ENCODE measurements around the gene RFPL3.
A peak's percentile ranks its signal among the peaks of the same experiment; 100 is the strongest.

RFPL3 gene

GRCh38 chr22:32355760-32356159, 1.9 kb upstream of the RFPL3 start:
- TF ChIP-seq CREB1 (IDR thresholded peaks at IDR 0.05; ENCODE audit: low read depth) (no peak), RAD21 (IDR thresholded peaks at IDR 0.05; ENCODE audit: low read depth) (peak; percentile 38; the same call in 1 of the 2 replicates)

- TF ChIP-seq ZBTB7A (IDR thresholded peaks at IDR 0.05; ENCODE audit: low read depth): no peak
- no peak for TF ChIP-seq EP300 (IDR thresholded peaks at IDR 0.05; ENCODE audit: borderline replicate concordance)
- TF ChIP-seq YY1 (IDR thresholded peaks at IDR 0.05; ENCODE audit: low read depth): no peak
- TF ChIP-seq CREB1 (IDR thresholded peaks at IDR 0.05; ENCODE audit: low read depth): no peak
Measured at GRCh38 chr22:32361257-32361656, 3.6 kb downstream of the RFPL3 start.

- TF ChIP-seq TAF1 (IDR thresholded peaks at IDR 0.05; ENCODE audit: low read depth) (no peak), ZBTB7A (IDR thresholded peaks at IDR 0.05; ENCODE audit: low read depth) (no peak), RAD21 (IDR thresholded peaks at IDR 0.05; ENCODE audit: low read depth) (no peak)
Measured at GRCh38 chr22:32364210-32364609, 6.5 kb downstream of the RFPL3 start.

GRCh38 chr22:32375678-32376450, 18.2 kb downstream of the RFPL3 start:
- no peak for TF ChIP-seq YY1 (IDR thresholded peaks at IDR 0.05; ENCODE audit: low read depth)
- no peak for TF ChIP-seq TAF1 (IDR thresholded peaks at IDR 0.05; ENCODE audit: low read depth)

- TF ChIP-seq RAD21 (IDR thresholded peaks at IDR 0.05; ENCODE audit: low read depth) (no peak), NFIC (IDR thresholded peaks at IDR 0.05) (no peak), YY1 (IDR thresholded peaks at IDR 0.05; ENCODE audit: low read depth) (no peak), REST (IDR thresholded peaks at IDR 0.05; ENCODE audit: low read depth) (no peak), TEAD4 (IDR thresholded peaks at IDR 0.05) (no peak)
Measured at GRCh38 chr22:32376681-32377080, 19.0 kb downstream of the RFPL3 start.

GRCh38 chr22:32378707-32379272, 21.1 kb downstream of the RFPL3 start:
- no peak for TF ChIP-seq TAF1 (IDR thresholded peaks at IDR 0.05; ENCODE audit: low read depth)
- TF ChIP-seq YY1 (IDR thresholded peaks at IDR 0.05; ENCODE audit: low read depth): no peak
- TF ChIP-seq FOXM1 (IDR thresholded peaks at IDR 0.05; ENCODE audit: borderline replicate concordance, low read depth): no peak
- TF ChIP-seq TCF12 (IDR thresholded peaks at IDR 0.05; ENCODE audit: low read depth): no peak
- peak; percentile 78 for TF ChIP-seq RAD21 (IDR thresholded peaks at IDR 0.05; ENCODE audit: low read depth)
- no peak for TF ChIP-seq EGR1 (IDR thresholded peaks at IDR 0.05)

GRCh38 chr22:32380991-32381390, 23.3 kb downstream of the RFPL3 start:
- TF ChIP-seq TAF1 (IDR thresholded peaks at IDR 0.05; ENCODE audit: low read depth) (no peak), CREB1 (IDR thresholded peaks at IDR 0.05; ENCODE audit: low read depth) (no peak), CEBPB (IDR thresholded peaks at IDR 0.05) (no peak), EP300 (IDR thresholded peaks at IDR 0.05; ENCODE audit: borderline replicate concordance) (no peak), NFIC (IDR thresholded peaks at IDR 0.05) (no peak)

- TF ChIP-seq USF1 (IDR thresholded peaks at IDR 0.05) (no peak), REST (IDR thresholded peaks at IDR 0.05; ENCODE audit: low read depth) (no peak), CEBPB (IDR thresholded peaks at IDR 0.05) (no peak), MAX (IDR thresholded peaks at IDR 0.05) (no peak), ZBTB7A (IDR thresholded peaks at IDR 0.05; ENCODE audit: low read depth) (no peak), CREB1 (IDR thresholded peaks at IDR 0.05; ENCODE audit: low read depth) (no peak), NFIC (IDR thresholded peaks at IDR 0.05) (no peak), FOXM1 (IDR thresholded peaks at IDR 0.05; ENCODE audit: borderline replicate concordance, low read depth) (no peak), YY1 (IDR thresholded peaks at IDR 0.05; ENCODE audit: low read depth) (no peak), TEAD4 (IDR thresholded peaks at IDR 0.05) (no peak), RAD21 (IDR thresholded peaks at IDR 0.05; ENCODE audit: low read depth) (no peak), TAF1 (IDR thresholded peaks at IDR 0.05; ENCODE audit: low read depth) (no peak), TCF12 (IDR thresholded peaks at IDR 0.05; ENCODE audit: low read depth) (no peak), EGR1 (IDR thresholded peaks at IDR 0.05) (no peak), EP300 (IDR thresholded peaks at IDR 0.05; ENCODE audit: borderline replicate concordance) (no peak)
Measured at GRCh38 chr22:32385681-32386080, 28.0 kb downstream of the RFPL3 start.

Data from Ishikawa (cell line).